Panc1 (cell line): Measurements from ENCODE around the gene NUDT2. TPM values are rescaled to one million over a fixed set of nuclear protein-coding genes. Genes with fewer than 3 reads are reported as not detected.

Source experiments
- ATAC-seq: fragments of 200-7000 bp; cut with Tn5 transposase; 2 replicates; pipeline ENCODE4 v1.9.1; 2020; ENCODE audit warnings: mild to moderate bottlenecking, moderate library complexity
- BruUV-seq: library from RNA; stranded (reverse); fragments of 400-500 nt; replicated peaks from 2 replicates; lab custom pipeline; 2021; lab: Mats Ljungman, UMichigan
- CTCF ChIA-PET: fragments of 300-600 bp; sonication (Branson Sonifier 250); formaldehyde crosslinking; loops from one replicate; lab custom pipeline; 2022; ENCODE audit warnings: antibody characterized with exemption; lab: Charles Lee
- POLR2A ChIA-PET: fragments of 300-600 bp; sonication (Branson Sonifier 250); formaldehyde crosslinking; loops from one replicate; lab custom pipeline; 2022; ENCODE audit warnings: antibody characterized with exemption; lab: Charles Lee
- DNase-seq: peaks from one replicate; pipeline ENCODE4 v3.0.0-alpha.2; 2010; ENCODE audit warnings: low read depth, low spot score
- H3K27ac ChIP-seq: 2 replicates; pipeline ENCODE4 v1.5.1; 2011; ENCODE audit warnings: mild to moderate bottlenecking, low read length, inconsistent platforms
- H3K27me3 ChIP-seq: fragments of 200-500 bp; sonication (Bioruptor generic); 2 replicates; pipeline ENCODE4 v1.6.0; 2014; ENCODE audit warnings: low read length, inconsistent platforms; ENCODE audit not compliant: control insufficient read depth, insufficient read depth
- H3K36me3 ChIP-seq: fragments of 200-500 bp; sonication (Bioruptor generic); 2 replicates; pipeline ENCODE4 v1.5.1; 2014; ENCODE audit warnings: inconsistent platforms, mild to moderate bottlenecking, low read length, moderate library complexity; ENCODE audit not compliant: control insufficient read depth, insufficient read depth
- H3K4me1 ChIP-seq: 2 replicates; pipeline ENCODE4 v1.5.1; 2011; ENCODE audit warnings: inconsistent platforms, mild to moderate bottlenecking, low read length, moderate library complexity; ENCODE audit not compliant: control insufficient read depth, insufficient read depth
- H3K4me3 ChIP-seq, 2 experiments: 2 replicates each; pipeline ENCODE4 v1.5.1; 2011 to 2012; ENCODE audit warnings: low read depth in 2 of 2, low read length in 2 of 2, mild to moderate bottlenecking in 2 of 2, inconsistent platforms in 1 of 2, moderate library complexity in 1 of 2
- H3K9me3 ChIP-seq: fragments of 200-500 bp; sonication (Bioruptor generic); 2 replicates; pipeline ENCODE4 v1.5.1; 2014; ENCODE audit warnings: low read depth, mild to moderate bottlenecking, inconsistent platforms, low read length, moderate library complexity; ENCODE audit not compliant: control insufficient read depth, insufficient read depth
- CTCF ChIP-seq: fragments of 450-650 bp; IDR thresholded peaks from 2 replicates; pipeline ENCODE4 v1.5.1; 2017; ENCODE audit warnings: mild to moderate bottlenecking
- POLR2AphosphoS5 ChIP-seq: IDR thresholded peaks from 2 replicates; pipeline ENCODE4 v1.6.1; 2012; ENCODE audit warnings: mild to moderate bottlenecking, low read depth, low read length, moderate library complexity
- REST ChIP-seq, 2 experiments: IDR thresholded peaks; 2 replicates each; pipeline ENCODE4 v1.6.1; 2011 to 2012; ENCODE audit warnings: low read depth in 2 of 2, control low read depth in 1 of 2, low read length in 1 of 2, mild to moderate bottlenecking in 1 of 2, moderate library complexity in 1 of 2; ENCODE audit not compliant: insufficient read depth in 1 of 2
- SIN3A ChIP-seq: IDR thresholded peaks from 2 replicates; pipeline ENCODE4 v1.6.1; 2012; ENCODE audit warnings: low read depth, mild to moderate bottlenecking, low read length, moderate library complexity, borderline replicate concordance; ENCODE audit not compliant: insufficient read depth
- TCF7L2 ChIP-seq: IDR thresholded peaks from 2 replicates; pipeline ENCODE4 v1.6.1; 2011; ENCODE audit warnings: mild to moderate bottlenecking, low read depth, low read length, inconsistent platforms
- in situ Hi-C: cut with HindIII; loops from 2 replicates; pipeline ENCODE4 v1.10.0; 2016; ENCODE audit warnings: low sequenced_read_pairs, low pct_unique_long_range_greater_than_20kb
- intact Hi-C: fragments of 100-400 bp; cut with micrococcal nuclease; formaldehyde crosslinking; loops from one replicate; pipeline ENCODE4 v1.10.0; 2022; ENCODE audit not compliant: unreplicated experiment
- total RNA-seq: library from RNA; stranded (reverse); gene quantifications from one replicate; pipeline ENCODE4 v1.2.1, GENCODE V29; 2021; ENCODE audit not compliant: unreplicated experiment

NUDT2 gene
- total RNA-seq, 1 experiment from 2014 or later = 36.2 TPM

DNA sequence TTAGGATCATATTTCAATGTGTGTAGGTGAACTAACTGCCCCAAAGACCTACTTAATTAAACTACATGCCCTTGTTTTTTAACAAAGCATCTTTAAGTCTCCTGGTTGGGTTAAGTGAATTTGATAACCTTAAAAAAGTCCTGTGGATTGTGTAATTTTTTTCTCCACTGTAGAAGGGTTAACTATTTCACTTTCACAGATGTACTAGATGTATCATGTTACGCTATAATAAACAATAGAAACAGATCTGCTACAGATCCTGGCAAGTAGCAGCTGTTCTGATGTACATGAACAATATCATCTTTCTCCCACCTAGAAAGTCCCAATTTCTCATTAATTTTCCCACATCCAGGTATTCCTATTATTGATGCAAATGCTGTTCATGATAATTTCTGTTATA lies 19.2 kb upstream of the NUDT2 start:
- ATAC-seq (no peak), DNase-seq (no peak)
- ChIA-PET CTCF (no interaction called here), POLR2A (no interaction called here)
- no peaks in the 10 kb centered on the region for H3K9me3 ChIP-seq
- intact Hi-C loops (no loop called here), in situ Hi-C loops (no loop called here)
- no peaks in the 10 kb centered on the region for H3K27me3 ChIP-seq
- H3K4me1 ChIP-seq = no peaks in the 10 kb centered on the region
- no peak overlapping the region for H3K4me3 ChIP-seq
- BruUV-seq = no TSS peak
- no peak overlapping the region for H3K27ac ChIP-seq
- TF ChIP-seq CTCF = no peak
- no peak for TF ChIP-seq POLR2AphosphoS5
- no peak for TF ChIP-seq REST (IDR thresholded peaks at IDR 0.05; ENCODE audit: insufficient read depth in 1 of 2, low read depth in 2 of 2, low read length in 1 of 2)
- no peak for TF ChIP-seq SIN3A
- no peak for TF ChIP-seq TCF7L2
- H3K36me3 ChIP-seq = no peaks in the 10 kb centered on the region

DNA sequence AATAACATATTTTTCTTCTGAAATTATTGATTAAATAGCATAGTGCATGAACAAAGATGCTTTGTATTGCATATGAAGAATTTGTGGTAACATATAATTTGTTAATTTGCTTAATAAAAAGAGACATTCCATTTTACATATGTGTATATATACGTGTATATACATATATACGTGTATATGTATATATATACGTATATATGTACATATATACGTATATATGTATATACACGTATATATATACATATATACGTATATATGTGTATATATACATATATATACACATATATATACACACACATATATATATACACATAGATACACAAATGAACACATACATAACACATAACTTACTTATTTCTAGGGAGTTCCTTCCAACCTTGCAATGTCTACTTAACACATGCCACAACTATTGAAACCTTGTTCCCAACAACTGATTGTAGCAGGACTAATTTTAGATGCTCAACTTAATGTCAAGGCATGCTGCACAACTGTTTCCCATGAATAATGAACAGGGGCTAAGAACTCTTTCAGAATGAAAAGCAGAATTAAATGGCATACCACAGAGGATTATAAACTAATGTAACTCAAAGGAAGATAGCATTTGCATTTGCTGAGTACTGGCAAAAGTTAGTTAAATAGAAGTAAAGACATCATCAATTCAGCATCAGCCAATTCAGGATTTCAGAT lies 17.7 kb upstream of the NUDT2 start:
- POLR2A ChIA-PET = no interaction called here
- intact Hi-C loops (no loop called here), in situ Hi-C loops (no loop called here)
- no peak for DNase-seq
- no TSS peak for BruUV-seq
- H3K4me3 ChIP-seq = no peak overlapping the region
- CTCF ChIA-PET = interaction anchor here (0.6 kb wide), 1 partner anchor 22 kb away, joined by 8 read pairs; no protein-coding TSS in a partner anchor
- ATAC-seq = no peak
- H3K9me3 ChIP-seq = no peaks in the 10 kb centered on the region
- H3K4me1 ChIP-seq = no peaks in the 10 kb centered on the region
- TF ChIP-seq REST (IDR thresholded peaks at IDR 0.05; ENCODE audit: insufficient read depth in 1 of 2, low read depth in 2 of 2, low read length in 1 of 2) = no peak
- TF ChIP-seq POLR2AphosphoS5 = no peak
- no peak for TF ChIP-seq TCF7L2
- no peak for TF ChIP-seq SIN3A
- TF ChIP-seq CTCF = no peak
- no peak overlapping the region for H3K27ac ChIP-seq
- no peaks in the 10 kb centered on the region for H3K36me3 ChIP-seq
- H3K27me3 ChIP-seq = no peaks in the 10 kb centered on the region
